Esophagus muscularis mucosa (tissue), 4 donors: Measurements from ENCODE around the gene LTBP3. TPM values are rescaled to one million over a fixed set of nuclear protein-coding genes. Genes with fewer than 3 reads are reported as not detected.

Source experiments
- DNase-seq: peaks from one replicate; pipeline ENCODE4 v3.0.0-alpha.2; 2017; ENCODE audit errors: extremely low spot score
- H3K27ac ChIP-seq, 4 donors: fragments of 200-600 bp; sonication (generic); replicated peaks in 1 of 4; 1 replicate in 3 of 4; 2 replicates in 1 of 4; pipeline ENCODE4 v1.5.1; 2016 to 2019; ENCODE audit warnings: mild to moderate bottlenecking in 1 of 4
- H3K27me3 ChIP-seq, 4 donors: fragments of 200-600 bp; sonication (generic); one replicate each; pipeline versions ENCODE4 v1.5.1 to v1.6.0; 2016 to 2019
- H3K36me3 ChIP-seq, 4 donors: fragments of 200-600 bp; sonication (generic); one replicate each; pipeline ENCODE4 v1.5.1; 2016 to 2019
- H3K4me1 ChIP-seq, 4 donors: fragments of 200-600 bp; sonication (generic); one replicate each; pipeline ENCODE4 v1.5.1; 2016 to 2019
- H3K4me3 ChIP-seq, 4 donors: fragments of 200-600 bp; sonication (generic); 1 replicate in 2 of 4; 2 replicates in 2 of 4; pipeline ENCODE4 v1.5.1; 2016 to 2019; ENCODE audit warnings: mild to moderate bottlenecking in 4 of 4, moderate library complexity in 1 of 4
- H3K9me3 ChIP-seq, 4 donors: fragments of 200-600 bp; sonication (generic); 1 replicate in 3 of 4; 2 replicates in 1 of 4; pipeline ENCODE4 v1.5.1; 2016 to 2019
- CTCF ChIP-seq, 3 experiments: fragments of 200-600 bp in 2 of 3; fragments of 450-650 bp in 1 of 3; sonication (generic) in 2 of 3; IDR thresholded peaks; one replicate each; pipeline ENCODE4 v1.5.1; 2017 to 2019; ENCODE audit warnings: antibody characterized with exemption in 3 of 3, mild to moderate bottlenecking in 2 of 3, moderate library complexity in 1 of 3
- EP300 ChIP-seq: sonication (generic); formaldehyde crosslinking; IDR thresholded peaks from one replicate; pipeline ENCODE4 v1.6.1; 2017; ENCODE audit warnings: antibody characterized with exemption
- POLR2A ChIP-seq: fragments of 450-650 bp; IDR thresholded peaks from one replicate; pipeline ENCODE4 v1.6.1; 2017; ENCODE audit warnings: antibody characterized with exemption, moderate library complexity, mild to moderate bottlenecking, low read depth
- POLR2AphosphoS5 ChIP-seq, 2 donors: sonication (generic); formaldehyde crosslinking; IDR thresholded peaks; one replicate each; pipeline ENCODE4 v1.6.1; 2017; ENCODE audit warnings: antibody characterized with exemption in 2 of 2
- WGBS: methylation state at CpG from one replicate; pipeline ENCODE4 v1.1.5; 2018; 5-methylcytosine and 5-hydroxymethylcytosine counted together
- intact Hi-C: fragments of 100-400 bp; cut with DNase I; formaldehyde crosslinking; loops from one replicate; pipeline ENCODE4 v1.15.1; 2023
- total RNA-seq, 4 donors: library from RNA; depleted of rRNA; stranded (reverse); fragments of >200 nt; gene quantifications; one replicate each; pipeline versions ENCODE4 v1.1.0 to v1.2.1, GENCODE V29; 2016

LTBP3 gene
- total RNA-seq, 4 donors from 2014 or later, result 107 to 208 (median 137) TPM

GRCh38 chr11:65552388-65552951 is 5.7 kb downstream of the LTBP3 start:
- Histone ChIP-seq H3K27ac (no peak overlapping the region), H3K27me3 (no peaks in the 10 kb centered on the region), H3K9me3 (no peaks in the 10 kb centered on the region), H3K4me1 (peaks cover 30 to 55% (median 54%) of the 10 kb centered on the region in 4 donors), H3K4me3 (no peak overlapping the region), H3K36me3 (peaks cover 0 to 62% (median 58%) of the 10 kb centered on the region in 4 donors)
- TF ChIP-seq POLR2A (no peak), POLR2AphosphoS5 (IDR thresholded peaks at IDR 0.05) (no peak), EP300 (no peak), CTCF (IDR thresholded peaks at IDR 0.05) (no peak)
- no peak for DNase-seq
- WGBS, result 75% methylated on average over 7 of the region's 9 CpGs
- intact Hi-C loops, result no loop called here

DNA sequence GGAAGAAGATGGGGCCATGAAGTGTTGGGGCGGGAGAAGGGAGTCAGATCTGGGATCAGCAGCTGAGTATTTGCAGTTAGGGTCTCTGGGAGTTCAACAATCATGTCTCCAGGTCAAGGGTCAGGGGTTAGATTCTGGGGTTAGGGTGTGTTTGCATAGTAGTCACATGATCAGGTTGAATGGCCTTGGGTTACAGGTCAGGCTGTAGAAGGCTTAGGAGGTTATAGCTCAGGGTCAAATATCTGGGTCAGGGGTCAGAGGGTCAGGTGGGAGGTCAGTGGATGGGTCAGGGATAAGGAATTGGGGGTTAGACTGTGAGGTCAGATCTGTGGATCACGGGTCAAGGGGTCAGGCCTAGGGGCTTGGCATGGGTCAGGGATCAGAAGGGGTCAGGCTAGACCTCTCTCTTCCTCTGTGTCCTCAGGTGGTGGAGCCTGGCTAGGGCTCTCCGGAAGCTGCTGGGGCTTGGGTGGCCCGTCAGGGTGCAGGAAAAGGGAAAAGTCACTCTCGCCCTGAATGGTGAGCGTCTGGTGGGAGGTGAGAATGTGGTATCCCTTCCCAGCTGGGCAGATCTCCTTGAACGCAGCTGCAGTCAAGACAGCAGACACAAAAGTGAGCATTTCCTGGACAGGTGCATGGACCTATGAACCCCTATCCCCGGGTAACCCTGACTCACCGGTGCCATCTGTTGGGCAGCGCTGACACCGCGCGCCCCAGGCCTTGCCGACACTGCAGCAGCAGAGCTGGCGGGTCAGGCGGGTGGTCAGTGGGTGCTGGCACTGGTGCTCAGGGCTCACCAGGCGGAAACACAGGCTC is 6.4 kb downstream of the LTBP3 start:
- TF ChIP-seq POLR2A (no peak), EP300 (no peak), POLR2AphosphoS5 (IDR thresholded peaks at IDR 0.05) (peak in 1 of 2 donors; percentile 16), CTCF (IDR thresholded peaks at IDR 0.05) (peak in 2 of 3 experiments; percentile 24 to 43)
- Histone ChIP-seq H3K36me3 (peaks cover 0 to 68% (median 65%) of the 10 kb centered on the region in 4 donors), H3K4me3 (no peak overlapping the region), H3K4me1 (peaks cover 23 to 55% (median 53%) of the 10 kb centered on the region in 4 donors), H3K27me3 (no peaks in the 10 kb centered on the region), H3K9me3 (no peaks in the 10 kb centered on the region), H3K27ac (no peak overlapping the region)
- WGBS, result 69% methylated on average over 8 of the region's 17 CpGs
- intact Hi-C loops, result no loop called here
- no peak for DNase-seq

GRCh38 chr11:65549096-65549495 is 9.1 kb downstream of the LTBP3 start:
- H3K4me1 ChIP-seq, result peaks cover 0 to 36% (median 34%) of the 10 kb centered on the region in 4 donors
- DNase-seq, result no peak
- H3K36me3 ChIP-seq, result peaks cover 0 to 92% (median 86%) of the 10 kb centered on the region in 4 donors
- no peaks in the 10 kb centered on the region for H3K27me3 ChIP-seq
- no peak overlapping the region for H3K27ac ChIP-seq
- WGBS, result 91% methylated on average over 3 of the region's 3 CpGs
- intact Hi-C loops, result no loop called here
- TF ChIP-seq EP300 (no peak), POLR2A (no peak), POLR2AphosphoS5 (IDR thresholded peaks at IDR 0.05) (no peak), CTCF (IDR thresholded peaks at IDR 0.05) (no peak)
- H3K4me3 ChIP-seq, result no peak overlapping the region
- H3K9me3 ChIP-seq, result no peaks in the 10 kb centered on the region

DNA sequence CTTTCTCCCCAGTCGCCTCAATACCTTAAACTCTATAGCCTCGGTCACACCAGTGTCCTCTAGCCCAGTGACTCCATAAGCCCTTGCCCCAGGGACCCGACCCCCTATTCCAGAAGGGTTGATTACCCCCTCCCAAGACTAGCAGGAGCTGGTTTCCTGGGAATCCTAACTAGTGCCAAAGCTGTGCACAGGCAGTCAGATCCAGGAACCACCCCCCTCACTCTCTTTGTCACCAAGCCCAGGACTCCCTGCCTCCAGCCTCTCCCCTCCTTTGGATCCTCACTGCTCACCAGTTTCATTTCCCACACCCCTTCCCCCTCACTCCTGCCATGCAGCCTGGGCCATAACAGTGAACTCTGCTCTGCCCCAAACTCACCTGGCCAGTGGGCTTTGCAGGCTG is 9.8 kb downstream of the LTBP3 start:
- TF ChIP-seq POLR2A (no peak), EP300 (no peak), CTCF (IDR thresholded peaks at IDR 0.05) (no peak), POLR2AphosphoS5 (IDR thresholded peaks at IDR 0.05) (no peak)
- Histone ChIP-seq H3K27me3 (no peaks in the 10 kb centered on the region), H3K9me3 (no peaks in the 10 kb centered on the region), H3K4me3 (no peak overlapping the region), H3K36me3 (peaks cover 0 to 92% (median 80%) of the 10 kb centered on the region in 4 donors), H3K4me1 (peaks cover 0 to 29% (median 27%) of the 10 kb centered on the region in 4 donors), H3K27ac (peak overlapping the region in 1 of 4 donors; percentile 5)
- WGBS, result 84% methylated on average over 3 of the region's 3 CpGs
- DNase-seq, result no peak
- intact Hi-C loops, result no loop called here
